ENCODE data around the gene AMOTL2.

Gene AMOTL2

DNA sequence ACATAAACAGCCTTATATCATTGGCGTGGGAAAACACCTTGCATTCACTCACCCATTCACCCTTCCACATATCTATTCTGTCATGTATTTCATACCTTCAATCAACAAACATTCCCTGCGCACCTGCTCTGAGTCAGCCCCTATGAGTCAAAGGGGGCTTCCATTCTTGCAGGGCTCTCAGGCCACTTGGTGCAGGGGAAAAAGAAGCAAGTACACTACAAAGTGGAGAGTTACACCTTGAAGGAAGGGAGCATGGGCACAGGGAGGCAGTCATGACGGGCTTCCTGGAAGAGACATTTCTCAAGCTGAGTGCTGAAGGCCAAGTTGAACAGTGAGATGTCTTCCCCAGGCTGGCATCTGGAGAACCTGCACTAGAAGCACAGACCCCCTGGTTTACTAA, 4.6 kb upstream of the AMOTL2 start:
- DNase-seq (ENCODE audit: low spot score) = no peak

GRCh38 chr3:134378384-134378783, 4.1 kb upstream of the AMOTL2 start:
- peak; percentile 85 for DNase-seq (ENCODE audit: low spot score)

GRCh38 chr3:134377896-134378295, 3.6 kb upstream of the AMOTL2 start:
- DNase-seq (ENCODE audit: low spot score) = no peak

DNA sequence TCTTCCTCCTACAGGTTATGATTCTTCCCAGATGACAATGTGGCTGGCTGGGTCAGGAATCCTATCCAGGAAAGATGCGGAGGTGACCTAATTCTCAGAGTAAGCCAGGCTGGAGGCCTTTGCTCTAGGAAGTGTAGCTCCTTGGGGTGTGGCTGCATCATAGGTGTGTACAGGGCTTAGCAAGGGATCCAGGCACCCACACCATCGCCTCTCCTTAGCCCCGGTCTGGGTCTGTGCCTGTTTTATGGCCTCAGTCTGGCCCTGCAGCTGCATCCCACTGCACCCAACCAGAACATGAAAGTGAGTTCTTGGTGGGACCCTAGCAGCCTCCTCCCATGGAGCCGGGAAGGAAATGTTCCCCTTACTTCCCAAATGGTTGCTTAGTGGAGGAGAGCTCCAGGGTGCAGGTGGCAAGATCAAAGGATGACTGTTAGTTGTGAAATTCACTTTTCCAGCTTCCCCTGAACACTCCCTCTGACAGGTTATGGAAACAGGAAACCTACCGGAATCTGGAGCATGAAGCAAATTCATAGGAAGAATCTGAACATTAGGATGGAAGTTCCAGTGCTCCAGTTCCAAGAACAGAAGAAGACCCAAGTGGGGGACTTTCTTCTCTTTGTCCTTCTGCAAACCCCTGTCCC, 2.7 kb upstream of the AMOTL2 start:
- DNase-seq (ENCODE audit: low spot score) = no peak

GRCh38 chr3:134376385-134376765, 2.1 kb upstream of the AMOTL2 start:
- DNase-seq (ENCODE audit: low spot score) = no peak

DNA sequence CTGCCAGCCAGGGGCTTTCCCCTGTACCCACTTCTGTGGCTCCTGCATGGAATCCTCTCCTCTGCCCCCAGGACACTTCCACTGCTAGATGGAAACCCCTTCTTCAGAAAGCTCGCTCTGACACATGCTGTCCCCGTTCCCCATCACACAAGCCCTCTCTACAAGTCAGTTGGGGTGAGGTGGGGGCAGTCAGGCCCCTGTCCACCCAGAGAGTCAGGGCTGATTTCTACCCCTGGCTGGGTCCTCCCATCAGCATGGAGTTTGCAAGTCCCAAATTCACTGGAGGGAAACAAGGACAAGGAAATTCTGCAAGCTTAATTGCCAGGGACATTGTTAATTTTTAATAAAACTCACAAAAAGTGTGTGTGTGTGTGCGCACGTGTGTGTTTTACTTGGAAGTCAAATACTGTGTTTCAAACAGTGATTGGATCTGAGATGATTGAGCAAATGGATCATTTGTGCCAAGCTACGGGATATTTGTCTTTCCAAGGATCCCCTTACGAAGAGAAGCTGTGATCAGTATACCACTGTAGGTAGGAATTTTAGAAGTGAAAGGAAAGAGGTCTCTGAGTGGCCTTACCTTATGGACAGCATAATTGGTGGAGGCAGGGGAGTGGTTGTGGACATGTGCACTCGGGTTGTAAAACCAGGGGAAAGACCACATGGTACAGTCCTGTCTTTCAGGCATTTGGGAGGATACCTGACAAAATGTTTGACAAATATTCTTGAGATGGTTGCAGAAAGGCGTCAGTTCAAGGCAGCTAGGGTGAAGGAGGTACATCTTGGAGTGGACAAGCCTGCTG, 1.5 kb upstream of the AMOTL2 start:
- DNase-seq (ENCODE audit: low spot score) = no peak

DNA sequence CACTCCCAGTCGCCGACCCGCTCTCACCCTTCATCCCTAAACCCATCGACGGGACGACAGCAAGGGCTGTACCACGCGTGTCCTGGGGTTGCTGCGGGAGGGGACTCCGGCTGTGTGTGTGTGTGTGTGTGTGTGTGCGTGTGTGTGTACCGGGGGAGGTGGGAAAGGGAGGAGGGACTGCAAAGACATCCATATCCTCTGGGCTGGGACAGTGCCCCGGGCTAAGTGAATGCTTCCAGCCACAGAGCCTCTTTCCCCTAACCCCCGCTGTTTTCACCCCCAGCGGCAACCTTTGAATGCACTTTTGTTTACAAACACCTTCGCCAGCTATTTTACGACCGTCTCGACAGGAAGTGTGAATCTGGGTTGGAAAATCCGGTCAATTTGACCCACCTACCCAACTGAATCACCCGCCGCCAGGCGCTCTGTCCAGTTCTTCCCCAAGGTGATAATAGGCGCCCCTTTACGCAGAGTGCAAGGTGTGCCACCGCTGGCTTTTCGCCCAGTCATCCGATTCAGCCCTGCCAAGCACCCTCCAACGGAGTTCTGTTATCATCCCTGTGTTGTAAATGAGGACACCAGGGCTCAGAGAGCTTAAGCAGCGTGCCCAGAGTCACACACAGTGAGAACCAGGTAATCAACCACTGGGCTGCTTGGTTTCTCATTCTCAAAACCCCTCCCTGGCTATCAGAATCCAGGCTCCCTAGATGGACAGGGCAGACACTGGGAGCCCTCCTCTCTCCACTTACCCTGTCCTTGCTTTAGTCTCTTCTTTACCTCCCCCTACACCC, 739 bp upstream of the AMOTL2 start:
- DNase-seq (ENCODE audit: low spot score) = peak; percentile 81

GRCh38 chr3:134373271-134374104, 759 bp downstream of the AMOTL2 start:
- peak; percentile 96 for DNase-seq (ENCODE audit: low spot score)

DNA sequence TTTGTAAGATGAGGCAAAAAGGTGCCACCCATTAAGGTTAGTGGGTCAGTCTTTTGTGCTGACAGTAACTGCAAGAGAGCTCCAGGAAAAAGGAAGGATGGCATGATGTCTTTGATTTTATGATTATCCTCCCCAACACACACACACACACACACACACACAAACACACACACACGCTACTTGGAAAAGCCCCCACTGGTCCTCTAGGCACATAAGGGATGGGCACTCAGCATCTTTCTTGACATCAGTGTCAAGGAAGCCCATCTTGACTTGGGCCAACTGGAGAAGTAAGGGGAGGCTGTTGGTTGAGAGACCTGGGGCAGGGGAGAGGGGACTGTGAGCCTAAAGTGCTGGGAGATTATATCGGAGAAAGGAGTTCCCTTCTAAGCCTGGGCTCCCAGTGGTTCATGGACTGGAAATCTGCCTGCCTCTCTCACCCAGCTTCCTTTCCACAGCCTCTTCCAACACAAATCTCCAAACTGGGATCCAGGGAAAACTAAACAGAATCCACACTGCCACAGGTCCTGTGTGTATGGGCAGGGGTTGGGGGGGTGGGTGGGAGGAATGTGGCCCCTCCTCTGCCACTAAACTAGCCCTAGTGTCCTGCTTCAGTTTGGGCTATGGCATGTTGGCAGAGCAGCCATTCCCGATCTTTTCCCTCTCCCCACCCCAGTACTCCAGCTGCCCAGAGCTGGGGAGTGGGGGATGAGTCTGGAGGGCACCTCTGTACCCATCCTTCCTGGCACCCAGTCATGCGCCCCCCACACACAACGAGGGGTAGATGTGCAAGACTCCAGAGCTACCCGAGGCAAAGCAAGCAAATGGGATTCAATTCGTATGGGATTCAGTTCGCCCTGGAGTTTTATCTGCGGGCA, 1.6 kb downstream of the AMOTL2 start:
- DNase-seq (ENCODE audit: low spot score) = peak; percentile 53

DNA sequence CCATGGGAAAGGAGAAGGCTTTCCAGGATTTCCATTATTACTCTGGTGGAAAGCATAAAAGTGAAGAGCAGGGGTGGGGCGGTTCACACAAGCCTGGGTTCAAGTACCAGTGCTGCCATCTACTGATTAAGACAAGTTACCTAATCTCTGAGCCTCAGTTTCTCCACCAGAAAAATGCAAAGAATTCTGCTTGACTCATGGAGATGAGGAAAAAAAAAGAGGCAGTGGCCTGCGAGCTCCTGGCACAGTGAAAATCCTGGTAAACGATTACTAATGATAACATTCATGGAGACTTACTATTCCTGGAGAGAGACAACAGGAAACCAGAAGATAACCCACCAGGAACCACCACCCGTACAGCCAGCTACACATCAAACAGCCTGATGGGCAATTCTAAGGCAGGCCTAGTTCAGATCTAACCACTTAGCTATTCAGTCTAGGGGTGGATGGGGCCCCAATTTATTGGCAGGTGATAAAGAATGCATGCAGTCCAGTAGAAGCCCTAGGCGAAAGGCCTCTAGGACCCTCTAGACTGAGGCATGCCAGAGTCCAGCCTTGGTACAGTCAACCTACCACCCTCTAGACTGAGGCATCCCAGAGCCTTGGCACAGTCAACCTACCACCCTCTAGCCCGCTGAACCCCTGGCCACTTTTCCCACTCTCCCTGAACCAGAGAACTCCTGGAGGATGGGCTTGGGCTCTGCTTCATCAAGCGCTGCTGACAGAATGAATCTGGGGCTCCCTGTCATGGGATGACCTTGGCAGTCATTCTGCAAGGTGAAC, 2.5 kb downstream of the AMOTL2 start:
- peak; percentile 43 for DNase-seq (ENCODE audit: low spot score)

GRCh38 chr3:134370611-134371531, 3.4 kb downstream of the AMOTL2 start:
- peak; percentile 13 for DNase-seq (ENCODE audit: low spot score)

DNA sequence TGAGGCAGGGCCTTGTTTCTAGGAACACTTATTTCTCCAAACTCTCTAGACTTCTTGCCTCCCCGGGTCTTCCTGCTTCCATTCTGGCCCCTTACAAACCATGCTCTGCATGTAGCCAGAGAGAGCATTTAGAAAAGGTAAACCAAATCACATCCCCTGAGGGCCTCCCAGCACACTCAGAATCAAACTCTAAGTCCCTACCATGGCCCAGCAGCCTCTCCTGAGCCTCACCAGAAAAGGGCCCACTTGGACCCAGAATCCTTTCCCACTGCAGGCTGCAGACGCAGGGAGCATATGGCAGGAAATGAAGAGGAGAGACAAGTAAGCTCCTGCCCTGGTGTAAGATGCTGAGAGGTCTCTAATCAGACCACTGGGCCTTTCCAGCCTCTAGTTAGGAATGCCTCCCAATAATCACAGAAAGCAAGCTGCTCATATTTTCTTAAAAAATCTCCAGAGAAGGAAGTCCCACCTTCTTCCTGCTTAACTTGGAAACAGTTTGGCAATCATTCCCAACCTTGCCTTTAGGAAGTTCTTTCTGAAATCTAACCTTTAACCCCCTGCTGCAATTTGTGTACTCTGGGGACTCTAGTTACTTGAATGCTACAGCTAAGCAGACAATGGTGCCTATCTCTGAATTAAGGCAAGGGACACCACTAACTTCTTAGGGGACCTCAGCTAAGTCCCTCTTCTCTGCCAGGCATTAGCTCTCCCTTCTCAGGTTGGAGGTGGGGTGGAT, 4.2 kb downstream of the AMOTL2 start:
- DNase-seq (ENCODE audit: low spot score) = peak; percentile 20

GRCh38 chr3:134369231-134369741, 5.0 kb downstream of the AMOTL2 start:
- no peak for DNase-seq (ENCODE audit: low spot score)

- DNase-seq (ENCODE audit: low spot score) = no peak
These were observed 5.5 kb downstream of the AMOTL2 start for GRCh38 chr3:134368751-134369105.

GRCh38 chr3:134367869-134368750, 6.1 kb downstream of the AMOTL2 start:
- DNase-seq (ENCODE audit: low spot score) = peak; percentile 18

- peak; percentile 20 for DNase-seq (ENCODE audit: low spot score)
These were observed 7.1 kb downstream of the AMOTL2 start for GRCh38 chr3:134366928-134367811.

Measured in HuH-7.5 (cell line).